NT2/D1 (cell line): ENCODE data around the gene PLXNA2.

Experiments used
- DNase-seq: peaks from one replicate; pipeline ENCODE4 v3.0.0-alpha.2; 2011; ENCODE audit warnings: low read depth, low spot score
- H3K27me3 ChIP-seq: 2 replicates; pipeline ENCODE4 v1.6.0; 2011; ENCODE audit warnings: mild to moderate bottlenecking; ENCODE audit not compliant: insufficient read length, insufficient read depth
- H3K36me3 ChIP-seq: 2 replicates; pipeline ENCODE4 v1.6.1; 2011; ENCODE audit warnings: mild to moderate bottlenecking, low read length, mixed read lengths; ENCODE audit not compliant: insufficient read depth, insufficient read length
- H3K4me1 ChIP-seq: 2 replicates; pipeline ENCODE4 v1.5.1; 2011; ENCODE audit not compliant: insufficient read depth, insufficient read length
- H3K4me3 ChIP-seq: 2 replicates; pipeline ENCODE4 v1.5.1; 2011; ENCODE audit warnings: low read depth; ENCODE audit not compliant: insufficient read length
- H3K9ac ChIP-seq: 2 replicates; pipeline ENCODE4 v1.6.0; 2011; ENCODE audit warnings: low read depth; ENCODE audit not compliant: insufficient read length
- H3K9me3 ChIP-seq: 2 replicates; pipeline ENCODE4 v1.5.1; 2011; ENCODE audit warnings: mild to moderate bottlenecking, low read length; ENCODE audit not compliant: insufficient read depth
- SUZ12 ChIP-seq: IDR thresholded peaks from 2 replicates; pipeline ENCODE4 v1.6.1; 2011; ENCODE audit not compliant: insufficient read length, insufficient read depth; ENCODE audit errors: extremely low read depth
- YY1 ChIP-seq: IDR thresholded peaks from 2 replicates; pipeline ENCODE4 v1.6.1; 2011; ENCODE audit not compliant: insufficient read length, insufficient read depth
- ZNF274 ChIP-seq: IDR thresholded peaks from 2 replicates; pipeline ENCODE4 v1.6.1; 2011; ENCODE audit warnings: mild to moderate bottlenecking, low read depth, low read length

Gene PLXNA2

DNA sequence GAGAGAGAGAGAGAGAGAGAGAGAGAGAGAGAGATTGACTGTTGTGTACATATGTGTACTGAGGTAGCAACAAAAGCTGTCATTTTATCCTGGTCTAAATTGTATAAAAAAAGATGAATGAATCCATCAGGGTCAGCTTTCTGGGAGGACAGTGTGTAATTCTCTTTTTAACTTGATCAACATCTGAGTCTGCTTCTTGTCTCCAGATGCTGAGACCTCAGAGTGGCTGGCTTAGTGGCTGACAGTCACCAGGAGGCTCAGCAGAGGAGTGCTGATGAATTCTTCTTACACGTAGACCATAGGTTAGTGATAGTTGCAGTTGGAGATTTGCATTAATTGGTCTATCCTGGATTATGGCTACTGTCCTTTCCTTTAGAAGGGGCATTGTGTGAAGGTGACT, 28.5 kb upstream of the PLXNA2 start:
- Histone ChIP-seq H3K27me3 (peaks cover 4% of the 10 kb centered on the region), H3K4me3 (no peak overlapping the region), H3K36me3 (no peaks in the 10 kb centered on the region), H3K9ac (no peak overlapping the region), H3K9me3 (no peaks in the 10 kb centered on the region), H3K4me1 (no peaks in the 10 kb centered on the region)
- no peak for DNase-seq
- TF ChIP-seq SUZ12: no peak
- no peak for TF ChIP-seq ZNF274
- no peak for TF ChIP-seq YY1

DNA sequence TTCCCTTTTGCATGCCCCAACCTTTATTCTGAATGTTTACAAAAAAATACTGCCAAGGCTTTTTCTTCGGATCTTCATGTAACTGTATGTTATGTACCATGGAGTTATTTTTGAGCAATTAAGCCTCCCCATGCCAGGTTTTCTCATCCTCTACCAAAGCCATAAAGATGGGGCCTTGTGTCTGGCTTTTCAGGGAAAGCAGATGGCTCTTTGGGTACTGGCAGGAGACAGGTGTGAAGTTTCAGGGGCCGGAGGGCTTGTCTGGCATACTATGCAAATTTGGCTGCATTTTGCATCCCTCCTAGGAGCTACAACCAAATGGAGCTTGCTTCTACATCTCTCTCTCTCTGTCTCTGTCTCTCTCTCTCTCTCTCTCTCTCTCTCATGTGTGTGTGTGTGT, 28.1 kb upstream of the PLXNA2 start:
- Histone ChIP-seq H3K4me1 (no peaks in the 10 kb centered on the region), H3K36me3 (no peaks in the 10 kb centered on the region), H3K27me3 (peaks cover 4% of the 10 kb centered on the region), H3K9ac (no peak overlapping the region), H3K4me3 (no peak overlapping the region), H3K9me3 (no peaks in the 10 kb centered on the region)
- DNase-seq: no peak
- TF ChIP-seq ZNF274 (no peak), SUZ12 (no peak), YY1 (no peak)

DNA sequence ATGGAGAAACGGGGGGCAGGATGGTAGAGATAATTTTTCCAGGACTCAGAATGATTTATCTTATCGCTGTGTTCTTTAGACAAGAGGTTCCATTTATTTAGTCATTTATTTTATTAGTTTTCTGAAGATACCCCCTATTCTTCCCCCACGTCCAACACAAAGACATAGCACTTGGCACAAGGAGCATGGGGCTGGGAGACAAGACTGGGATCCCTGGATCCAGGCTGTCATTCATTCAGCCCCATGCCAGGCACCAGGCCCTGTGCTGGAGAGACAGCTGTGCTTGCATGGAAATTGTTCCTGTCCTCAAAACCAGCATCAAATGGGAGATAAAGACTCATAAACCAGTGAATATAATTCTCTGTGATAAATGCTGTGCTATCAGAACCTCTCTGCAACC, 27.1 kb upstream of the PLXNA2 start:
- Histone ChIP-seq H3K9ac (no peak overlapping the region), H3K4me1 (no peaks in the 10 kb centered on the region), H3K27me3 (peaks cover 6% of the 10 kb centered on the region), H3K36me3 (no peaks in the 10 kb centered on the region), H3K4me3 (no peak overlapping the region), H3K9me3 (no peaks in the 10 kb centered on the region)
- DNase-seq: no peak
- no peak for TF ChIP-seq YY1
- TF ChIP-seq SUZ12: no peak
- no peak for TF ChIP-seq ZNF274

DNA sequence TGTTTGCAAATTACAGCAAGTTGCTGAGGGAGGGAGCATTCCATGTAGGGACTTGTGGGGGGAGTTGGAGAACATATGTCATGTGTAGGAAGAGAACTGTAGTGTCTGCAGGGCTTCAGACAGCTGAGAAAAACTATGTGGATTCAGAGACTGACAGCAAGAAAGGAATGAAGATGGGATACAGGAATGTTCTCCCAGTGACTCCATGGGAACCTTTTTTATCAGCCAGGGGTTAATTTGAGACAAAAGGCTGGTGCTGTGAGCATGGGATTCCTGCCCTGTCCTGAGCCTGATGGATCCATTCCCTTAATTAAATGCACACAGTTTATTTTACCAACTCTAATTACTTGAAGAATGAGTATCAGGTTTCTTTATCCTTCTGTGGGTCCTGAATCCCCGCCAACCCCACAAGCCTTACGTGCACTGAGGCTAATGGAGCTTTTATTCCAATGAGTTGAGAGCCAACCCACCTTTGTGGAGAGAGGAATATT, 26.5 kb upstream of the PLXNA2 start:
- TF ChIP-seq ZNF274 (no peak), SUZ12 (no peak)
- no peak overlapping the region for H3K9ac ChIP-seq
- peaks cover 6% of the 10 kb centered on the region for H3K27me3 ChIP-seq
- H3K9me3 ChIP-seq: no peaks in the 10 kb centered on the region
- no peaks in the 10 kb centered on the region for H3K4me1 ChIP-seq
- no peak overlapping the region for H3K4me3 ChIP-seq
- DNase-seq: peak; percentile 36
- H3K36me3 ChIP-seq: no peaks in the 10 kb centered on the region

DNA sequence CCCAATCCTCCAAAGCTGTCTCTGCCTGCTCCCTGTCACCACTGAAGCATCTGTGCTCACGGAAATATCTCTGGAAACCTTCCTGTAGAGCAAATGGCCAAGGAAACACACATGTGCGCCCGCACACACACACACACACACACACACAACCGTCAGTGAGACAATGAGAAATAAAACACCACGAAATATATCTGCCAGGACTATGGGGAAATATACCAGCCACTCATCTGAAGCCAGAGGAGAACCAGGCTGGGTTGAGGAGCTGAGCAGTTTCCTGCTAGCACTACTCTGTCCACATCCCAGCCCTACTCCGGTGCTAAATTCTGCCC, 25.1 kb upstream of the PLXNA2 start:
- no peaks in the 10 kb centered on the region for H3K9me3 ChIP-seq
- DNase-seq: no peak
- no peaks in the 10 kb centered on the region for H3K36me3 ChIP-seq

DNA sequence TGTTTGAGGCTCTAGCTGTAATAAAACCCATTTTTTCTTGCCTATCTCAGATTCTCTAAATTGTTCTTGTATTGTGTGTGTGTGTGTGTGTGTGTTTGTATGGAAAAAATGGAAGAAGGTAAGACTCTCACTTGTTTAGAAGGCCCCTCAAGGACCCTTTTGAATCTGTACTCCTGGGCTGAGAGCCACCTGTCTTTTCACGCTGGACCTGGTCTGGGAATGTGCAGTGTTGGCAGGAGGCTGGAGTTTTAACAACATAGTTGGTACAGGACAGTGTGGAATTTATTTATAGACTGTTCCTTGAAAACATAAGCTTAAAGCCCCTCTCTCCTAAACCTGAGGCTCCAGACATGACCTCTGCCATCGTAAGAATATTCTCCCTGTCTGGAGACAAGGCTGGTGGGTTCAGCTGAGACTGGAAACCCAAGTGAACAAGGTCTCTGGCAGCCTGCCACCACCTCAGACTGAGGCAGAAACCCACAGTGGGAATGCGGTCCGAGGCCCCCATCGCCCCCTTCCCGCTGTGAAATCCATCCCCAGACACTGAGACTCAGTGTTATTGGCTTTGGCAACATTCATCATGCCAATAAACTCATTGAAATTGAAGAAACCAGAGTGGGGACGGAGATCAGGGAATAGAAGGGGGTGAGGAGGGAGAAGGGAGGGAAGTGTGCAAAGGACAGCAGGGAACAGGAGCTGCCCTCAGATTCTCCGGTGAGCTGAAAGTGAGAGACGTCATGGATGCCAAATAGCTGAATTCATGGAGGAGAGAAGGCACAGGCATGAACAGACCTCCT, 24.6 kb upstream of the PLXNA2 start:
- Histone ChIP-seq H3K9me3 (no peaks in the 10 kb centered on the region), H3K9ac (no peak overlapping the region), H3K4me1 (no peaks in the 10 kb centered on the region), H3K36me3 (no peaks in the 10 kb centered on the region), H3K4me3 (no peak overlapping the region), H3K27me3 (peaks cover 6% of the 10 kb centered on the region)
- TF ChIP-seq SUZ12 (no peak), ZNF274 (no peak), YY1 (no peak)
- DNase-seq: no peak

More for the DNA sequence above, 25.1 kb upstream of the PLXNA2 start:
- Histone ChIP-seq H3K4me1 (no peaks in the 10 kb centered on the region), H3K4me3 (no peak overlapping the region), H3K9ac (no peak overlapping the region), H3K27me3 (peaks cover 6% of the 10 kb centered on the region)
- no peak for TF ChIP-seq YY1
- TF ChIP-seq ZNF274: no peak
- no peak for TF ChIP-seq SUZ12

DNA sequence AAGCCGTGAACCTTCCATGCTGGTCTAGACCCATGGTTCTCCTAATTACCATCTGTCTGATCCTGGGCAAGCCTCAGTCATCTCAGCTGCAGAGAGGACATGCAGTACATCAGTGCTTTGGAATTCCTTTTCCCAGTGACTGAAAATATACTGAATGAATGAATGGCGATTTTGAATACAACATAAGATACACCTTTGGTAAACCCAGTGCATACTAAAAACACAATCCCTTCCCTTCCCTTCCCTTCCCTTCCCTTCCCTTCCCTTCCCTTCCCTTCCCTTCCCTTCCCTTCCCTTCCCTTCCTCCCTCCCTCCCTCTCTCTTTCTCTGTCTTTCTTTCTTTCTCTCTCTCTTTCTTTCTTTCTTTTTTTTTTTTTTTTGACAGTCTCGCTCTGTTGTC, 21.3 kb upstream of the PLXNA2 start:
- H3K9me3 ChIP-seq: peaks cover 5% of the 10 kb centered on the region; the same call in 1 of the 2 replicates
- no peak overlapping the region for H3K9ac ChIP-seq
- no peak for DNase-seq
- H3K27me3 ChIP-seq: peaks cover 6% of the 10 kb centered on the region
- no peak for TF ChIP-seq SUZ12
- no peak for TF ChIP-seq YY1
- TF ChIP-seq ZNF274: no peak
- H3K4me3 ChIP-seq: no peak overlapping the region
- H3K36me3 ChIP-seq: no peaks in the 10 kb centered on the region
- H3K4me1 ChIP-seq: no peaks in the 10 kb centered on the region

DNA sequence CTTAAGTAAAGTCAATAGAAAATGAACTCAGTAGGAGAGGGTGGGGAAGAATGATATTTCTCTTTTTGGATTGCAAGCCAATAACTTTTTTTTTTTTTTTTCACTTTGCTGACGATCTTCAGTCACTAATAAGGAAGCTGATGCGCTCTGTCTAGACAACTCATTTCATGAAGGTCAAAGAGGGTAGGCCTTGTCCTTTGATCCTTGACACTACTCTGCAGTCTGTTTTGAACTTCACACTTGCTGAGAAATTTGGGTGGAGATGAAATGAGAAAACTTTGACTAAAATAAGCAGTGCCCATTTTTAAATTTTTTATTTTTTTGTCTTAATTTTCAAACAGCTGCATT, 20.9 kb upstream of the PLXNA2 start:
- no peaks in the 10 kb centered on the region for H3K36me3 ChIP-seq
- H3K4me3 ChIP-seq: no peak overlapping the region
- peaks cover 6% of the 10 kb centered on the region for H3K27me3 ChIP-seq
- TF ChIP-seq YY1 (no peak), ZNF274 (no peak), SUZ12 (no peak)
- H3K9me3 ChIP-seq: peaks cover 9% of the 10 kb centered on the region; the same call in 1 of the 2 replicates
- H3K9ac ChIP-seq: no peak overlapping the region
- no peaks in the 10 kb centered on the region for H3K4me1 ChIP-seq
- DNase-seq: no peak
